ENCODE measurements around the gene DPH1.
A peak's percentile ranks its signal among the peaks of the same experiment; 100 is the strongest.

DPH1 gene

DNA sequence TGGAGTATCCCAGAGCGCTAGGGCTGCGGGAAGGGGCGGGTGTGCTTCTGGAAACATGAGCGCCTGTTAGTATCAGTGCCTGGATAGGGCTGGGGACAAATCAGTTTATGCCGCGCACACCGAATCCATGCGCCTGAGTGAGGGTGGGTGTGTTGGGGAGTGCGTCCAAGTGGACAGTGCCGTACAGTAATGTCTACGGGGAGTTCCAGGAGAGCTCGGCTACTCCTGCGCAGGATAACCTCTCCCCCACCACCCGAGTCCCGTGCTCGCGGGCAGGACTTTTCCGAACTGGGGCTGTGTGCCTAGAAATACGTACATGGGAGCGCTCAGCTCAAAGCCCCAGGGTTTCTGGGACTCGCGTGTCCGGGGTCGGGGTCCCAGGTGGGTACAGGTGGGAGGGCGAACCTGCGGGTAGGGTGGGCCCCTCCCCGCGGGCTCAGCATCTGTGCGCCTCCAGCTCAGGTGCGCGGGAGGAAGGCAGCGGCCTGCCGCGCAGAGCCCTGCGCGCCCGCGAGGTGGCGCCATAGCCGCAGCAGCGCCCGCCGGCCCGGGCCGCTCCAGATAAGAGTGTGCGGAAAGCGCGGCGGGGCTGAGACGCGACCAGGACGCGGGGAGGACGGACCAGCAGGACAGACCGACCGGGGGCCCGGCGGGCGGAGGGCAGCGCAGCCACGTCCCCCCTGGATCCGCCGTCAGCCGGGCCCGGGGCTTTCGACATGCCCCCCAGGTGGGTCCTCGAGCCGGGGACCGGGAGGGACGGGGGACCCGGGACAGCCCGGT is 24.7 kb downstream of the DPH1 start, which contains the start of gene HIC1:
Gene HIC1 (plus strand): TSS at position 592 of the 780 bp plus-strand sequence. CDS start 1,588 bp downstream, outside the sequence.
- FAIRE-seq (no peak), DNase-seq (ENCODE audit: insufficient read length, low spot score) (peak; percentile 98)
- TF ChIP-seq POLR2A (IDR thresholded peaks at IDR 0.05; ENCODE audit: low read depth, low read length), result 0 out of 2 replicates have a peak, but pooled peaks have one; percentile 32

DNA sequence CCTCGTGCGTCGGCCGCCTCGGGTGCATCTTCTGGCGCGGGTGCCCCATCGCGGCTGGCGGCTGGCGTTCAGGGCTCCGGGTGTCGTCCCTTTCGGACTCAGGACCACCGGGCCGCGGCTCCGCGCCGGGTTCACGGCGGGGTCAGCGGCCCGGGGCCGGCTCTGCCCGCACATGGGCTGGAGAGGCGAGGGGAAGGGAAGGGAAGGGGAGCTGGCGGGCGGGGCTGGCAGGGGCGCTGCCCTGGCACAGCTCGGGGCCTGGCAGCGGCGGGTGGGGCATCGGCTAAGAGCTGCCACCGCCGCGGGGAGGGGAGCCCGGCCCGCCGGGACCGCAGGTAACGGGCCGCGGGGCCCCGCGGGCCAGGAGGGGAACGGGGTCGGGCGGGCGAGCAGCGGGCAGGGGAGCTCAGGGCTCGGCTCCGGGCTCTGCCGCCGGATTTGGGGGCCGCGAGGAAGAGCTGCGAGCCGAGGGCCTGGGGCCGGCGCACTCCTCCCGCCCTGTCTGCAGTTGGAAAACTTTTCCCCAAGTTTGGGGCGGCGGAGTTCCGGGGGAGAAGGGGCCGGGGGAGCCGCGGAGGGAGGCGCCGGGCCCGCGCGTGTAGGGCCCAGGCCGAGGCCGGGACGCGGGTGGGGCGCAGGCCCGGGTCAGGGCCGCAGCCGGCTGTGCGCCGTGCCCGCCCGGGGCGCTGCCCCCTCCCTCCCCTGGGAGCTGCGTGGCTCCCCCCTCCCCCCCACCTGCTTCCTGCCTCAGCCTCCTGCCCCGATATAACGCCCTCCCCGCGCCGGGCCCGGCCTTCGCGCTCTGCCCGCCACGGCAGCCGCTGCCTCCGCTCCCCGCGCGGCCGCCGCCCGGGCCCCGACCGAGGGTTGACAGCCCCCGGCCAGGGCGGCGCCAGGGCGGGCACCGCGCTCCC is 25.6 kb downstream of the DPH1 start:
- FAIRE-seq (no peak), DNase-seq (ENCODE audit: insufficient read length, low spot score) (no peak)
- TF ChIP-seq POLR2A (IDR thresholded peaks at IDR 0.05; ENCODE audit: low read depth, low read length), result no peak

DNA sequence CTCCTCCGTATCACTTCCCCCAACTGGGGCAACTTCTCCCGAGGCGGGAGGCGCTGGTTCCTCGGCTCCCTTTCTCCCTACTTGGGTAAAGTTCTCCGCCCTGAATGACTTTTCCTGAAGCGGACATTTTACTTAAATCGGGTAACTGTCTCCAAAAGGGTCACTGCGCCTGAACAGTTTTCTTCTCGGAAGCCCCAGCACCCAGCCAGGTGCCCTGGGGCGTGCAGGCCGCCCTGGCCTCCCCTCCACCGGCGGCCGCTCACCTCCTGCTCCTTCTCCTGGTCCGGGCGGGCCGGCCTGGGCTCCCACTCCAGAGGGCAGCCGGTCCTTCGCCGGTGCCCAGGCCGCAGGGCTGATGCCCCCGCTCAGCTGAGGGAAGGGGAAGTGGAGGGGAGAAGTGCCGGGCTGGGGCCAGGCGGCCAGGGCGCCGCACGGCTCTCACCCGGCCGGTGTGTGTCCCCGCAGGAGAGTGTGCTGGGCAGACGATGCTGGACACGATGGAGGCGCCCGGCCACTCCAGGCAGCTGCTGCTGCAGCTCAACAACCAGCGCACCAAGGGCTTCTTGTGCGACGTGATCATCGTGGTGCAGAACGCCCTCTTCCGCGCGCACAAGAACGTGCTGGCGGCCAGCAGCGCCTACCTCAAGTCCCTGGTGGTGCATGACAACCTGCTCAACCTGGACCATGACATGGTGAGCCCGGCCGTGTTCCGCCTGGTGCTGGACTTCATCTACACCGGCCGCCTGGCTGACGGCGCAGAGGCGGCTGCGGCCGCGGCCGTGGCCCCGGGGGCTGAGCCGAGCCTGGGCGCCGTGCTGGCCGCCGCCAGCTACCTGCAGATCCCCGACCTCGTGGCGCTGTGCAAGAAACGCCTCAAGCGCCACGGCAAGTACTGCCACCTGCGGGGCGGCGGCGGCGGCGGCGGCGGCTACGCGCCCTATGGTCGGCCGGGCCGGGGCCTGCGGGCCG is 26.5 kb downstream of the DPH1 start:
- FAIRE-seq (no peak), DNase-seq (ENCODE audit: insufficient read length, low spot score) (no peak)
- TF ChIP-seq POLR2A (IDR thresholded peaks at IDR 0.05; ENCODE audit: low read depth, low read length), result no peak

DNA sequence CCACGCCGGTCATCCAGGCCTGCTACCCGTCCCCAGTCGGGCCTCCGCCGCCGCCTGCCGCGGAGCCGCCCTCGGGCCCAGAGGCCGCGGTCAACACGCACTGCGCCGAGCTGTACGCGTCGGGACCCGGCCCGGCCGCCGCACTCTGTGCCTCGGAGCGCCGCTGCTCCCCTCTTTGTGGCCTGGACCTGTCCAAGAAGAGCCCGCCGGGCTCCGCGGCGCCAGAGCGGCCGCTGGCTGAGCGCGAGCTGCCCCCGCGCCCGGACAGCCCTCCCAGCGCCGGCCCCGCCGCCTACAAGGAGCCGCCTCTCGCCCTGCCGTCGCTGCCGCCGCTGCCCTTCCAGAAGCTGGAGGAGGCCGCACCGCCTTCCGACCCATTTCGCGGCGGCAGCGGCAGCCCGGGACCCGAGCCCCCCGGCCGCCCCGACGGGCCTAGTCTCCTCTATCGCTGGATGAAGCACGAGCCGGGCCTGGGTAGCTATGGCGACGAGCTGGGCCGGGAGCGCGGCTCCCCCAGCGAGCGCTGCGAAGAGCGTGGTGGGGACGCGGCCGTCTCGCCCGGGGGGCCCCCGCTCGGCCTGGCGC is 27.3 kb downstream of the DPH1 start:
- FAIRE-seq (no peak), DNase-seq (ENCODE audit: insufficient read length, low spot score) (no peak)
- TF ChIP-seq POLR2A (IDR thresholded peaks at IDR 0.05; ENCODE audit: low read depth, low read length), result no peak

DNA sequence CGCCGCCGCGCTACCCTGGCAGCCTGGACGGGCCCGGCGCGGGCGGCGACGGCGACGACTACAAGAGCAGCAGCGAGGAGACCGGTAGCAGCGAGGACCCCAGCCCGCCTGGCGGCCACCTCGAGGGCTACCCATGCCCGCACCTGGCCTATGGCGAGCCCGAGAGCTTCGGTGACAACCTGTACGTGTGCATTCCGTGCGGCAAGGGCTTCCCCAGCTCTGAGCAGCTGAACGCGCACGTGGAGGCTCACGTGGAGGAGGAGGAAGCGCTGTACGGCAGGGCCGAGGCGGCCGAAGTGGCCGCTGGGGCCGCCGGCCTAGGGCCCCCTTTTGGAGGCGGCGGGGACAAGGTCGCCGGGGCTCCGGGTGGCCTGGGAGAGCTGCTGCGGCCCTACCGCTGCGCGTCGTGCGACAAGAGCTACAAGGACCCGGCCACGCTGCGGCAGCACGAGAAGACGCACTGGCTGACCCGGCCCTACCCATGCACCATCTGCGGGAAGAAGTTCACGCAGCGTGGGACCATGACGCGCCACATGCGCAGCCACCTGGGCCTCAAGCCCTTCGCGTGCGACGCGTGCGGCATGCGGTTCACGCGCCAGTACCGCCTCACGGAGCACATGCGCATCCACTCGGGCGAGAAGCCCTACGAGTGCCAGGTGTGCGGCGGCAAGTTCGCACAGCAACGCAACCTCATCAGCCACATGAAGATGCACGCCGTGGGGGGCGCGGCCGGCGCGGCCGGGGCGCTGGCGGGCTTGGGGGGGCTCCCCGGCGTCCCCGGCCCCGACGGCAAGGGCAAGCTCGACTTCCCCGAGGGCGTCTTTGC is 28.0 kb downstream of the DPH1 start:
- no peak for TF ChIP-seq POLR2A (IDR thresholded peaks at IDR 0.05; ENCODE audit: low read depth, low read length)
- FAIRE-seq, result no peak
- no peak for DNase-seq (ENCODE audit: insufficient read length, low spot score)

DNA sequence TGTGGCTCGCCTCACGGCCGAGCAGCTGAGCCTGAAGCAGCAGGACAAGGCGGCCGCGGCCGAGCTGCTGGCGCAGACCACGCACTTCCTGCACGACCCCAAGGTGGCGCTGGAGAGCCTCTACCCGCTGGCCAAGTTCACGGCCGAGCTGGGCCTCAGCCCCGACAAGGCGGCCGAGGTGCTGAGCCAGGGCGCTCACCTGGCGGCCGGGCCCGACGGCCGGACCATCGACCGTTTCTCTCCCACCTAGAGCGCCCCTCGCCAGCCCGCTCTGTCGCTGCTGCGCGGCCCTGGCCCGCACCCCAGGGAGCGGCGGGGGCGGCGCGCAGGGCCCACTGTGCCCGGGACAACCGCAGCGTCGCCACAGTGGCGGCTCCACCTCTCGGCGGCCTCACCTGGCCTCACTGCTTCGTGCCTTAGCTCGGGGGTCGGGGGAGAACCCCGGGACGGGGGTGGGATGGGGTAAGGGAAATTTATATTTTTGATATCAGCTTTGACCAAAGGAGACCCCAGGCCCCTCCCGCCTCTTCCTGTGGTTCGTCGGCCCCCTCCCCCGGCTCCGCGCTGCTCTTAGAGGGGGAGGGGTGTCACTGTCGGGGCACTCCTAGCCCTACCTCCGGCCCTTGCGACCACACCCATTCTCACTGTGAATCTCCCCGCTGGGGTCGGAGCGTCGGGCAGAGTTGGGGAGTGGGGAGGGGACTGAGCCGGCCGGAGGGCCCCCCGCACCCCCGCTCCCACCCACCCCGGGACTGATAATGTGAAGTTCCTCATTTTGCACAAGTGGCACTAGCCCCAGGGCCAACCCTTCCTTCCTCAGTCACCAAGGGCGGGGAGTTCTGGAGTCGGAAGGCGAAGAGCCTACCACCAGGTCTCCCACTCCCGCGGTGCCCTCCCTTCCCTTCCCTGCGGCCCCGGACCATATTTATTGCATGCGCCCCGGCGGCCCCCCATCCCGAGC is 28.9 kb downstream of the DPH1 start:
- no peak for TF ChIP-seq POLR2A (IDR thresholded peaks at IDR 0.05; ENCODE audit: low read depth, low read length)
- DNase-seq (ENCODE audit: insufficient read length, low spot score), result peak; percentile 68
- FAIRE-seq, result no peak

DNA sequence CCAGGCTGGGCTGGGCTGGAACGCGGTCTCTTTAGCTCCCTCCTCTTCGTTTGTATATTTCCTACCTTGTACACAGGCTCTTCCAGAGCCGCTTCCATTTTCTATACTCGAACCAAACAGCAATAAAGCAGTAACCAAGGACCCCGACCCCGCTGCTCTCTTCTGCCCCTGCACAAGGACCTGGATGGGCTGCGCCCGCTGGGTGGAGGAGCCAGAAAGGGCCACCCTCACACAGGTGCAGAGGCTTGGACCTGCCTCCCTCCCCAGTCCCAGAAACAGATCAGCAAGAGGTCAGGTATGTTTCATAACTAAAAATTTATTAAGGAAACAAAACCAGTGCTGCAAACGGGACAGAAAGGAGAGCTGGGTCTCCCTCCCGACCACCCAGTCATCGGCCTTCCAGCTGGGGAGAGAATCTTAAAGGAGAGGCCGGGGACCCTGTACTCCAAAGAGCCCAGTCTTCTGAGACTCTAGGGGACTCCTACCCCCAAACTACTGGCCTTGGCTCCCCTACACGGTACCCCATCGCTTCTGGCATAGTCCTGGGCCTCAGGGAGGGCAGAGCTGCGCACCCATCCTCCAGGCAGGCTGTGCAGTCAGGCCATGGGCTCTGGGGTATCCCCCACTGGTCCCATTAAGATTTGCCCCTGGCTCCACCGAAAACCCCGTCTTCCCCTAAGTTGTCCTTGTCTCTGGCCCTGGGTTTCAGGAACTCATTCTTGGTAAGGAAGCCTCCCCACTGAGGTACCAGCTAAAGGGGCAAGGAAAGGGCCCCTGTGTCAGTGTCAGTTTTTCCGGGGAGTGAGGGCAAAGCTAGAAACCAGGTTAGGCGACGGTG is 29.8 kb downstream of the DPH1 start:
- no peak for TF ChIP-seq POLR2A (IDR thresholded peaks at IDR 0.05; ENCODE audit: low read depth, low read length)
- FAIRE-seq, result no peak
- no peak for DNase-seq (ENCODE audit: insufficient read length, low spot score)

DNA sequence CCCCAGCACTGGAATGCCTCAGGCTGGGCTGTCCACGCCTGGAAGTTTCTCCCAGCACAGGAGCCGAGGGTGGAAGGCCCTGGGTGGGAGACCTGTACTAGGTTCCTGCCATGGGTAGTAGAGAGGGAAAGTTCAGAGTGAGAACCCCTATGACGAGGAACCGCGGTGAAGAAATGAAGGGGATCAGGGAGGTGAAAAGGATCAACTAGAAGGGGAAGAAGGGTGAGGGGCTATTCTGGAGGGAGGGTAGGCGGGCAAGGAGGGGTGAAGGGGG is 30.4 kb downstream of the DPH1 start:
- FAIRE-seq, result no peak
- no peak for TF ChIP-seq POLR2A (IDR thresholded peaks at IDR 0.05; ENCODE audit: low read depth, low read length)
- no peak for DNase-seq (ENCODE audit: insufficient read length, low spot score)

DNA sequence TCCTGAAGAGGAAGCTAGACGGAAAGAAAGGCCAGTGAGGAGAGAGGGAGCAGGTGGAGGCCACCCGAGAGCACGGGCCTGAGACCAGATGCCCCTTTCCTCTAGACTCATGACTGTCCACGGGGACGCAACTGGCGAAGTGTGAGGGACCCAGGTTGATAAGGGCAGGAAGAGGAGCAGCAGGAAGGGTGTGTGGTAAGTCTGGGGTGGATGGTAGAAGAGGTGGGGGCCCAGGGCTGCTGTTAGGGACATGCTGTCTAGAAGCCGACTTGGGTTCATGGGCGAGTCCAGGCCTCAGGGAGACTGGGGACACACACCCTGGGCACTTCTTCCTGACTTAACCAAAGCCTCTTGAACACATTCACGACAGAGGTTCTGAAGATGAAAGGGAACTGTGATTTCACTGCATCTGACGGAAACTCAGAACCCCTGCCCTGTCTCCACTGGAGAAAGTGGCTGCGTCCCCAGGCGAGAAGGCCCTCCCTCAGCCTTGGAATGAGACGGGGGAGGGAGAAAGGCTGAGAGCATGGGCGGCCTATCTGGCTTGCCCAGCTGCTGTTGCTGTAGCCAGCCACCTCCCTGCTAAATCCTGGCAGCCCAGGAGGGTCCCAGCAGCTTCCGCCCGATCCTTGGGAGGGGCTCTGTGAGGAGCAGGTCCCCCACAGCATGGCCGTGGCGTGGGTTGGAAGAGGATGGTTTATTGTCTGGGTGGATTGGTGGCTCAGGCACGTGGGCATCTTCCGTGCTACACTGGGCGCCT is 30.9 kb downstream of the DPH1 start:
- DNase-seq (ENCODE audit: insufficient read length, low spot score), result no peak
- no peak for FAIRE-seq
- TF ChIP-seq POLR2A (IDR thresholded peaks at IDR 0.05; ENCODE audit: low read depth, low read length), result no peak

DNA sequence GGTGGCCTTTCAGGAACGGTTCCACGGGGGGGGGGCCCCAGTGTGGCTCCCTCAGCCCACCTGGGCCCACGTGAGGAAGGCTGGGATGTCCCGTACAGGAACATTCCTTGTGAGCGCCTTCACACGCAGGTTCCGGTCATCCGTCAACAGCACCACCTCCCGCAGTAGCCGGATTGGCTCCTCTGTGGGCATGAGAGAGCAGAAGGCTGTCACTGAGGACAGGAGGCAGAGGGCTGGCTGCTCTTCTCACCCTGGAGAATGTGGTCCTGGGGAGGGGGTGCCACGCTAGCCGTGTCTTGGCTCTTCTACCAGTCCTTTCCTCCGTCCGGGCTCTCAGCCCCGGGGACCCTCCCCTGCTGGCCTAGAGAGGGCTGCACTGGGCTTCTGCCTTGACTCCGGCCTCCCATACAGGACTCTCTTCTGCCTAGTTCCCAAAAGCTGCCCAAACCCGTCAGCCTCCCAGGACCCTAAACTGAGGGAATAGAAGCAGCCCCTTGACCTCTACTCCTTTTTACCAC is 31.5 kb downstream of the DPH1 start:
- DNase-seq (ENCODE audit: insufficient read length, low spot score) (no peak), FAIRE-seq (no peak)
- TF ChIP-seq POLR2A (IDR thresholded peaks at IDR 0.05; ENCODE audit: low read depth, low read length), result no peak
